ENCODE results near the gene ETV3L. TPM values are rescaled to one million over a fixed set of nuclear protein-coding genes. Genes with fewer than 3 reads are reported as not detected.
A peak's percentile ranks its signal among the peaks of the same experiment; 100 is the strongest.

ETV3L gene
- total RNA-seq, 1 donor, result not detected

DNA sequence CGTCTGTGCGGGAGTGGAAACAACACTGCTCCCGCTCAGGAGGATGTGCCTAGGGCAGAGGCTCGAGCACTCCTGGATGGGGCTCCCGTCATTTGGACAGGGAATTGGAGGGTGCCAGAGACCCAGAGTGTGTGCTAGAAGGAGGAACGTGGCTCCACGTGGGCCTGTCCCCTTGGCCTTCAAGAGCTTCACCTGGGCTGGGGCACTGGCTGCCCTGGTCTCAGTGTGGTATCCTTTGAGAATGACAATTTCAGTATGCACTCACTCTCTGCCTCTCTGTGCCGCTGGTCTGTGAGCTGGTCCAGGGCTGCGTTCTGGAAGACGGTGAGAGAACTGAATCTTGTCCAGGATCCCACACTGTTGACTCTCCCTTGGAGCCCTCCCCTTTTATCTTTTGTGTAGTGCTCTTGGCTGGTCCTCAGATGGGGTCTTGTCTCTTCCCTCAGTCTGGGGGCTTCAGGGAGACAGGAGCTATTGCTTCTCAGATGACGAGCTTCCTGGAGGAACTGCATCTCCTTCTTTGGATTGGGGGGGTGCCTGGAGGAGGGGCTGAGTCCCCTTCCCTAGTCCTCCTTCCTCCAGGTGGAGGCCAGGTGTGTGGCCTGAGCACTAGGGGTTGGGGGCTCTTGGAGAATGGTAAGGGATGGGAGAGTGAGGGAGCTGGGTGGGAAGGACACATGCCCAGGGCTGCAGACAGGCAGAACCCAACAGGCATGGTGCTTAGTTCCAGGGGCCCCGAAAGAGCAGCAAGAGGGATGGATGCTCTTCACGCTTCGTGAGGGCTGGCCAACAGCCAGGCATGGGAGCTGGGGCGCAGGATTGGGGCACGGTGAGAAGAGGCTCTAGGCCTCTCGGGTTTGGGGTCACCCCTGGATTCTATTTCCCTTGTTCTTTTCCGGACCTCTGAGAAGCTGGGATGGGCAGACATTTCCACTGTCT lies 14.8 kb upstream of the ETV3L start:
- no peak for DNase-seq (ENCODE audit: insufficient read length, low spot score, missing footprints)
- no peaks in the 10 kb centered on the region for H3K9me3 ChIP-seq (ENCODE audit: low read depth, low read length)
- H4K20me1 ChIP-seq (ENCODE audit: insufficient read depth, low read length), result no peaks in the 10 kb centered on the region
- H2AFZ ChIP-seq (ENCODE audit: low read length), result no peak overlapping the region
- H3K36me3 ChIP-seq (ENCODE audit: insufficient read depth, low read length), result no peaks in the 10 kb centered on the region
- H3K4me2 ChIP-seq (ENCODE audit: insufficient read depth, low read length), result no peak overlapping the region
- H3K27me3 ChIP-seq (ENCODE audit: insufficient read depth, low read length), result peaks cover 32% of the 10 kb centered on the region
- no peak overlapping the region for H3K27ac ChIP-seq (ENCODE audit: low read depth, low read length)
- no peaks in the 10 kb centered on the region for H3K79me2 ChIP-seq (ENCODE audit: insufficient read depth, low read length)
- H3K4me3 ChIP-seq (ENCODE audit: insufficient read depth, low read length), result no peak overlapping the region
- no peaks in the 10 kb centered on the region for H3K4me1 ChIP-seq (ENCODE audit: insufficient read depth, low read length)
- TF ChIP-seq, protein P1, sequence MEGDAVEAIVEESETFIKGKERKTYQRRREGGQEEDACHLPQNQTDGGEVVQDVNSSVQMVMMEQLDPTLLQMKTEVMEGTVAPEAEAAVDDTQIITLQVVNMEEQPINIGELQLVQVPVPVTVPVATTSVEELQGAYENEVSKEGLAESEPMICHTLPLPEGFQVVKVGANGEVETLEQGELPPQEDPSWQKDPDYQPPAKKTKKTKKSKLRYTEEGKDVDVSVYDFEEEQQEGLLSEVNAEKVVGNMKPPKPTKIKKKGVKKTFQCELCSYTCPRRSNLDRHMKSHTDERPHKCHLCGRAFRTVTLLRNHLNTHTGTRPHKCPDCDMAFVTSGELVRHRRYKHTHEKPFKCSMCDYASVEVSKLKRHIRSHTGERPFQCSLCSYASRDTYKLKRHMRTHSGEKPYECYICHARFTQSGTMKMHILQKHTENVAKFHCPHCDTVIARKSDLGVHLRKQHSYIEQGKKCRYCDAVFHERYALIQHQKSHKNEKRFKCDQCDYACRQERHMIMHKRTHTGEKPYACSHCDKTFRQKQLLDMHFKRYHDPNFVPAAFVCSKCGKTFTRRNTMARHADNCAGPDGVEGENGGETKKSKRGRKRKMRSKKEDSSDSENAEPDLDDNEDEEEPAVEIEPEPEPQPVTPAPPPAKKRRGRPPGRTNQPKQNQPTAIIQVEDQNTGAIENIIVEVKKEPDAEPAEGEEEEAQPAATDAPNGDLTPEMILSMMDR (IDR thresholded peaks at IDR 0.05; ENCODE audit: extremely low read depth, low read depth, low read length), result no peak

DNA sequence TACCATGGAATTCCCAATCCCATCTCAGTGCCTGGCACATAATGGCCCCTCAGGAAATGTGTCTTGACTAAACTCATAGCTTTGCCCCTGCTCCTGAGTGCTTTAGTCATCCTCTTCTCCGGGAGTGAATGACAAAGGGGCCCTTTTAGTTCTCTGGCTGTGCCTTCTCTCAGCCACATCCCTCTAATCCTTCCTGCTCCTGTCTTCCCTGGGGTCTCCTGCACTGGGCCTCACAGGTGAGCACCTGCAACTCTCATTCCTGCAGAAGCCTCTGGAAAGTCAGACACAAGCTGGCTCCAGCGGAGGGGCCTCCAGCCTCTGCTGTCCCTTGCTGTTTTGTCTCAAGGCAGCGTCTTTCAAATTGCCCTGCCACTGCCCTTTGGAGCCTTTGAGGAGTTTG lies 14.0 kb upstream of the ETV3L start:
- H3K9me3 ChIP-seq (ENCODE audit: low read depth, low read length), result no peaks in the 10 kb centered on the region
- TF ChIP-seq, protein P1 (IDR thresholded peaks at IDR 0.05; ENCODE audit: extremely low read depth, low read depth, low read length), result no peak
- no peaks in the 10 kb centered on the region for H3K4me1 ChIP-seq (ENCODE audit: insufficient read depth, low read length)
- no peak overlapping the region for H3K4me3 ChIP-seq (ENCODE audit: insufficient read depth, low read length)
- H4K20me1 ChIP-seq (ENCODE audit: insufficient read depth, low read length), result no peaks in the 10 kb centered on the region
- H3K27me3 ChIP-seq (ENCODE audit: insufficient read depth, low read length), result peaks cover 35% of the 10 kb centered on the region
- DNase-seq (ENCODE audit: insufficient read length, low spot score, missing footprints), result no peak
- H3K27ac ChIP-seq (ENCODE audit: low read depth, low read length), result no peak overlapping the region
- no peak overlapping the region for H2AFZ ChIP-seq (ENCODE audit: low read length)
- no peak overlapping the region for H3K4me2 ChIP-seq (ENCODE audit: insufficient read depth, low read length)
- H3K36me3 ChIP-seq (ENCODE audit: insufficient read depth, low read length), result no peaks in the 10 kb centered on the region
- no peaks in the 10 kb centered on the region for H3K79me2 ChIP-seq (ENCODE audit: insufficient read depth, low read length)

DNA sequence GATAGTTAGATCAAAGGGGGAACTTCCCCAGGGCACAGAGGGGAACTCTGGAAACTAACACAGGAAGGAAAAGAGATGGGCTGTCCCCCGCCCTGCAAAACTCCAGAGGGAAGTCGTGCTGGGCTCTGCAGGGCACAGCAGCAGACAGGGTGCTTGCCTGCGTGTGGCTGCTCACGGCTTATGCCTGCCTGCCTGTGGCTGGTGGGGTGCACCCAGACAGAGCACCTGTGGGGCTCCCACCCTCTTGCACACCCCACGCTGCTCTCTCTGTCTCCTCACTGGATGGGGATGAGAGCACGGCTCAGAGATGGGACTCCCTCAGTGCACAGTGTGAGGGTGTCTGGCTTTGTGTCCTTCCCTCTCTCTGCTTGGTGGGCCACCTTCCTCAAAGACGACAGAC lies 13.5 kb upstream of the ETV3L start:
- TF ChIP-seq, protein P1 (IDR thresholded peaks at IDR 0.05; ENCODE audit: extremely low read depth, low read depth, low read length), result no peak
- no peaks in the 10 kb centered on the region for H3K79me2 ChIP-seq (ENCODE audit: insufficient read depth, low read length)
- no peaks in the 10 kb centered on the region for H3K36me3 ChIP-seq (ENCODE audit: insufficient read depth, low read length)
- H3K4me2 ChIP-seq (ENCODE audit: insufficient read depth, low read length), result no peak overlapping the region
- no peak overlapping the region for H2AFZ ChIP-seq (ENCODE audit: low read length)
- peaks cover 35% of the 10 kb centered on the region for H3K27me3 ChIP-seq (ENCODE audit: insufficient read depth, low read length)
- H3K27ac ChIP-seq (ENCODE audit: low read depth, low read length), result no peak overlapping the region
- H3K4me3 ChIP-seq (ENCODE audit: insufficient read depth, low read length), result no peak overlapping the region
- H4K20me1 ChIP-seq (ENCODE audit: insufficient read depth, low read length), result no peaks in the 10 kb centered on the region
- DNase-seq (ENCODE audit: insufficient read length, low spot score, missing footprints), result peak; percentile 65
- no peaks in the 10 kb centered on the region for H3K9me3 ChIP-seq (ENCODE audit: low read depth, low read length)
- no peaks in the 10 kb centered on the region for H3K4me1 ChIP-seq (ENCODE audit: insufficient read depth, low read length)

DNA sequence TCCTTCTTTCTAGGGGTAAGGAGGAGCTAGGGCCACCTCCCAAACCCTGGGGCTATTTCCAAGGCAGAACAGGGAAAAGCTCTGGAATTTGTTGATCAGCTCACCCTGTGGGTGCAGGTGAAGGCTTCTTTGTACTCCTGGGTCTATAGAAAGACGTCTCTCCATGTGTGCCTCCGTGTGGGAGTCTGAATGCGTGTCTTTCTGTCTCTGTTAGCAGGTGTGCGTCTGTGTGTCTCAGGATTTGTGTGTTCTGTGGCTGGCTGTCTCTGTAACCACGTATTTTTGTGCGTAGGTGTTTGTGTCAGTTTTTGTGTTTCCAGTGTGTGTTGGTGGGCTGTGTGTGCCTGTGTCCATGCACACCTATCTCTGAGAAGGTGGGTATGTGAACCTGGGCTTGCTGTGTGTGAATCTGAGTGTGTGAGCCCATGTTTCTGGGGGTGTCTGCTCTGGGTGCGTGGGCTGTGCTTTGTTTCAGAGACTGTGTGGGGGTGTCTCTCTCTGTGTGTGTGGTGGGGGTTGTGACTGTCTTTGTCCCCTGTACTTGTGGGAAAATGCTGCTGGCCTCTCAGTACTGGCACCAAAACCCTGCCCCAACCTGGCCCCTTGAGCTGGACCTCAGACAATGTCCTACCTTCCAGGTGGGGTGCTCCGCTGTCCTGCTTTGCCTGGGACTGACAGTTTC lies 12.7 kb upstream of the ETV3L start:
- Histone ChIP-seq H3K4me1 (ENCODE audit: insufficient read depth, low read length) (no peaks in the 10 kb centered on the region), H3K9me3 (ENCODE audit: low read depth, low read length) (no peaks in the 10 kb centered on the region), H3K27ac (ENCODE audit: low read depth, low read length) (no peak overlapping the region), H2AFZ (ENCODE audit: low read length) (no peak overlapping the region), H3K4me2 (ENCODE audit: insufficient read depth, low read length) (no peak overlapping the region), H3K36me3 (ENCODE audit: insufficient read depth, low read length) (no peaks in the 10 kb centered on the region), H3K4me3 (ENCODE audit: insufficient read depth, low read length) (no peak overlapping the region), H3K27me3 (ENCODE audit: insufficient read depth, low read length) (peaks cover 35% of the 10 kb centered on the region), H3K79me2 (ENCODE audit: insufficient read depth, low read length) (no peaks in the 10 kb centered on the region), H4K20me1 (ENCODE audit: insufficient read depth, low read length) (no peaks in the 10 kb centered on the region)
- DNase-seq (ENCODE audit: insufficient read length, low spot score, missing footprints), result no peak
- TF ChIP-seq, protein P1 (IDR thresholded peaks at IDR 0.05; ENCODE audit: extremely low read depth, low read depth, low read length), result no peak

Measured in osteoblast (primary cell).